A673 (cell line): ENCODE data around the gene ST6GALNAC4.

Experiments
- CTCF ChIP-seq: fragments of 300-800, 200-600 bp; sonication (generic); conservative IDR thresholded peaks from 2 replicates; pipeline ENCODE4 v1.5.1; 2017; ENCODE audit warnings: low read depth, mild to moderate bottlenecking, antibody characterized with exemption, low read length, moderate library complexity, mixed read lengths
- EZH2 ChIP-seq: fragments of 200-600 bp; sonication (generic); IDR thresholded peaks from 2 replicates; pipeline ENCODE4 v1.6.1; 2017; ENCODE audit warnings: borderline replicate concordance, low read depth, mild to moderate bottlenecking, mixed read lengths, antibody characterized with exemption, low read length; ENCODE audit not compliant: poor library complexity, severe bottlenecking

DNA sequence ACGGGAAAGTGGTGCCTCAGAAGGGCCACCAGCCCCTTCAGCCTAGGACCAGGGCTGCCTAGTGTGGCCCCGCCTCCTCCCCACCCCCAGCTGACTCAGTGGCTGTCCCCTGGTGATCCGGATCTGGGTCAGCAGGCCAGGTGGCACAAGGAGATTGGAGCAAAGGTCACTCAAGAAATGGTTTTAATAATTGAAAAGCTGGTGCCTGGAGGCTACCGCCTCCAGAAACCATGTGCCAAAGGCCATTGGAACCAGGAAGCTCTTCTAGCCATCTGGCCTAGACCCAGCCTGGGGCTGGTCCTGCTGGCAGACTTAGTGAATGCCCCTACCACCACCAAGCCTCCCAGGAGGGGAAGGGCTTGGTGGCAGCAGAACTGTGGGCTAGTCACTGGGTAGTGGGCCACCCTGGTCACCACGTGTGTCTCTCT, 1.5 kb downstream of the ST6GALNAC4 start:
- TF ChIP-seq CTCF, result no peak
- TF ChIP-seq EZH2, result no peak
